SK-N-SH (cell line): ENCODE results near the gene ASXL3.

Experiments
- CHD2 ChIP-seq: fragments of 150-350 bp; IDR thresholded peaks from 2 replicates; pipeline ENCODE4 v1.6.1; 2018; ENCODE audit warnings: low read length; ENCODE audit not compliant: partially characterized antibody
- CTCF ChIP-seq: fragments of 200-600 bp; sonication (generic); IDR thresholded peaks from 2 replicates; pipeline ENCODE4 v1.6.1; 2017; ENCODE audit warnings: antibody characterized with exemption, mild to moderate bottlenecking, moderate library complexity
- EP300 ChIP-seq, 2 experiments: IDR thresholded peaks; 2 replicates each; pipeline versions ENCODE4 v1.4.0 to v1.6.1; 2012; ENCODE audit warnings: borderline replicate concordance in 1 of 2, low read depth in 1 of 2, low read length in 1 of 2
- GABPA ChIP-seq: IDR thresholded peaks from 2 replicates; pipeline ENCODE4 v1.4.0; 2012; ENCODE audit warnings: low read depth, mild to moderate bottlenecking
- JUND ChIP-seq: IDR thresholded peaks from 2 replicates; pipeline ENCODE4 v1.4.0; 2012
- POLR2AphosphoS5 ChIP-seq: IDR thresholded peaks from 2 replicates; pipeline ENCODE4 v1.6.1; 2012; ENCODE audit warnings: low read depth, low read length
- RXRA ChIP-seq: IDR thresholded peaks from 2 replicates; pipeline ENCODE4 v1.4.0; 2012; ENCODE audit warnings: low read depth, mild to moderate bottlenecking, borderline replicate concordance
- TF ChIP-seq, protein P1 (sequence below): IDR thresholded peaks from 2 replicates; pipeline ENCODE4 v1.6.1; 2012; ENCODE audit warnings: mild to moderate bottlenecking, low read depth, low read length, moderate library complexity

GRCh38 chr18:33583901-33584300, 5.9 kb downstream of the ASXL3 start:
- TF ChIP-seq CTCF: no peak
- no peak for TF ChIP-seq EP300 (IDR thresholded peaks at IDR 0.05; ENCODE audit: borderline replicate concordance in 1 of 2, low read depth in 1 of 2, low read length in 1 of 2)
- no peak for TF ChIP-seq CHD2
- TF ChIP-seq POLR2AphosphoS5: no peak
- TF ChIP-seq GABPA: no peak
- TF ChIP-seq, protein P1, sequence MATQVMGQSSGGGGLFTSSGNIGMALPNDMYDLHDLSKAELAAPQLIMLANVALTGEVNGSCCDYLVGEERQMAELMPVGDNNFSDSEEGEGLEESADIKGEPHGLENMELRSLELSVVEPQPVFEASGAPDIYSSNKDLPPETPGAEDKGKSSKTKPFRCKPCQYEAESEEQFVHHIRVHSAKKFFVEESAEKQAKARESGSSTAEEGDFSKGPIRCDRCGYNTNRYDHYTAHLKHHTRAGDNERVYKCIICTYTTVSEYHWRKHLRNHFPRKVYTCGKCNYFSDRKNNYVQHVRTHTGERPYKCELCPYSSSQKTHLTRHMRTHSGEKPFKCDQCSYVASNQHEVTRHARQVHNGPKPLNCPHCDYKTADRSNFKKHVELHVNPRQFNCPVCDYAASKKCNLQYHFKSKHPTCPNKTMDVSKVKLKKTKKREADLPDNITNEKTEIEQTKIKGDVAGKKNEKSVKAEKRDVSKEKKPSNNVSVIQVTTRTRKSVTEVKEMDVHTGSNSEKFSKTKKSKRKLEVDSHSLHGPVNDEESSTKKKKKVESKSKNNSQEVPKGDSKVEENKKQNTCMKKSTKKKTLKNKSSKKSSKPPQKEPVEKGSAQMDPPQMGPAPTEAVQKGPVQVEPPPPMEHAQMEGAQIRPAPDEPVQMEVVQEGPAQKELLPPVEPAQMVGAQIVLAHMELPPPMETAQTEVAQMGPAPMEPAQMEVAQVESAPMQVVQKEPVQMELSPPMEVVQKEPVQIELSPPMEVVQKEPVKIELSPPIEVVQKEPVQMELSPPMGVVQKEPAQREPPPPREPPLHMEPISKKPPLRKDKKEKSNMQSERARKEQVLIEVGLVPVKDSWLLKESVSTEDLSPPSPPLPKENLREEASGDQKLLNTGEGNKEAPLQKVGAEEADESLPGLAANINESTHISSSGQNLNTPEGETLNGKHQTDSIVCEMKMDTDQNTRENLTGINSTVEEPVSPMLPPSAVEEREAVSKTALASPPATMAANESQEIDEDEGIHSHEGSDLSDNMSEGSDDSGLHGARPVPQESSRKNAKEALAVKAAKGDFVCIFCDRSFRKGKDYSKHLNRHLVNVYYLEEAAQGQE: no peak
- TF ChIP-seq JUND: no peak
- no peak for TF ChIP-seq RXRA
